H1 (cell line): ENCODE data around the gene PPP1R10. TPM values are rescaled to one million over a fixed set of nuclear protein-coding genes. Genes with fewer than 3 reads are reported as not detected.

Source experiments
- ASH2L ChIP-seq: fragments of 200-600, 300-600 bp; sonication (generic); IDR thresholded peaks from one replicate; pipeline ENCODE4 v1.7.1; 2017; ENCODE audit warnings: low read length
- CHD7 ChIP-seq: fragments of 300-600 bp; sonication (generic); IDR thresholded peaks from 2 replicates; pipeline ENCODE4 v1.7.1; 2012; ENCODE audit warnings: low read length, moderate library complexity, mild to moderate bottlenecking, inconsistent platforms; ENCODE audit not compliant: insufficient replicate concordance
- CREB1 ChIP-seq: IDR thresholded peaks from 2 replicates; pipeline ENCODE4 v1.6.1; 2012; ENCODE audit warnings: inconsistent platforms
- EZH2 ChIP-seq: fragments of 200-600 bp; sonication (generic); IDR thresholded peaks from 2 replicates; pipeline ENCODE4 v1.7.1; 2012; ENCODE audit warnings: low read depth, mild to moderate bottlenecking, moderate library complexity, low read length, inconsistent platforms; ENCODE audit not compliant: severe bottlenecking
- JUND ChIP-seq: IDR thresholded peaks from 2 replicates; pipeline ENCODE4 v1.6.1; 2011; ENCODE audit warnings: mild to moderate bottlenecking, improper control_type of control experiment, low read length
- KDM4A ChIP-seq: IDR thresholded peaks from one replicate; pipeline ENCODE4 v1.7.1; 2012; ENCODE audit warnings: low read depth, mild to moderate bottlenecking, moderate library complexity, low read length, inconsistent platforms; ENCODE audit not compliant: severe bottlenecking
- MAX ChIP-seq: IDR thresholded peaks from 2 replicates; pipeline ENCODE4 v1.6.1; 2012; ENCODE audit warnings: inconsistent platforms
- TBP ChIP-seq: IDR thresholded peaks from 2 replicates; pipeline ENCODE4 v1.6.1; 2011; ENCODE audit warnings: low read depth, low read length, improper control_type of control experiment
- YY1 ChIP-seq: IDR thresholded peaks from 2 replicates; pipeline ENCODE4 v1.6.1; 2011; ENCODE audit warnings: low read depth, mild to moderate bottlenecking, low read length
- polyA plus RNA-seq, 7 experiments: library from polyadenylated mRNA; depleted of rRNA in 3 of 7; stranded (reverse) in 5 of 7; unstranded in 2 of 7; fragments of >200 nt in 5 of 7; fragments of 200-250 nt in 2 of 7; gene quantifications; 1 replicate in 5 of 7; 2 replicates in 1 of 7; 4 replicates in 1 of 7; pipeline versions ENCODE4 v1.2.1 to v1.2.3, GENCODE V29; 2011 to 2013; ENCODE audit warnings: missing spikeins in 2 of 7, mixed read lengths in 2 of 7
- total RNA-seq: library from RNA; stranded (reverse); fragmentation: NEBNext Ultra II Directional; extraction: Animal tissue kit (Norgen Biotek cat#: 25700); gene quantifications from 2 replicates; pipeline ENCODE4 v1.2.1, GENCODE V29; 2021

PPP1R10 gene
- total and polyA plus RNA-seq, 2 of the 8 experiments (the other 6 are each of a cell fraction or from before 2014, with no cell fraction given): 23.9 to 89.1 TPM

- TF ChIP-seq CHD7: no peak
- TF ChIP-seq MAX: peak; percentile 81
- peak; percentile 87 for TF ChIP-seq JUND
- peak; percentile 97 for TF ChIP-seq CREB1
- TF ChIP-seq ASH2L: peak; percentile 22
- peak; percentile 51 for TF ChIP-seq TBP
- TF ChIP-seq KDM4A: peak; percentile 58
- 0 out of 2 replicates have a peak, but pooled peaks have one; percentile 22 for TF ChIP-seq YY1
- TF ChIP-seq EZH2: no peak
Observed at GRCh38 chr6:30556066-30556905, 60.8 kb downstream of the PPP1R10 start, which contains the start of gene GNL1 (continued).
